Brain pericyte (primary cell): ENCODE data around the gene TLE4.

Experiments
- DNase-seq: peaks from one replicate; pipeline ENCODE4 v3.0.0-alpha.2; 2012; ENCODE audit warnings: low read depth, low spot score

The TLE4 gene

GRCh38 chr9:79572032-79572607 is 355 bp downstream of the TLE4 start:
- no peak for DNase-seq

- no peak for DNase-seq
Observed at GRCh38 chr9:79572608-79573411, 1.0 kb downstream of the TLE4 start.

- no peak for DNase-seq
Observed at GRCh38 chr9:79573412-79573923, 1.7 kb downstream of the TLE4 start.

- DNase-seq: no peak
Observed at GRCh38 chr9:79574136-79574535, 2.4 kb downstream of the TLE4 start.

- DNase-seq: no peak
Observed at GRCh38 chr9:79574781-79575180, 3.0 kb downstream of the TLE4 start.

GRCh38 chr9:79575547-79575946 is 3.8 kb downstream of the TLE4 start:
- DNase-seq: no peak

- DNase-seq: no peak
Observed at GRCh38 chr9:79577969-79578723, 6.4 kb downstream of the TLE4 start.

GRCh38 chr9:79578891-79579290 is 7.1 kb downstream of the TLE4 start:
- DNase-seq: no peak

- no peak for DNase-seq
Observed at GRCh38 chr9:79579624-79580023, 7.9 kb downstream of the TLE4 start.

GRCh38 chr9:79580055-79580454 is 8.3 kb downstream of the TLE4 start:
- no peak for DNase-seq

GRCh38 chr9:79581388-79581787 is 9.6 kb downstream of the TLE4 start:
- DNase-seq: no peak

- no peak for DNase-seq
Observed at GRCh38 chr9:79581794-79582193, 10.0 kb downstream of the TLE4 start.

GRCh38 chr9:79583952-79584654 is 12.3 kb downstream of the TLE4 start:
- DNase-seq: no peak

GRCh38 chr9:79584655-79584982 is 12.9 kb downstream of the TLE4 start:
- DNase-seq: no peak

- no peak for DNase-seq
Observed at GRCh38 chr9:79588488-79589223, 16.9 kb downstream of the TLE4 start.

GRCh38 chr9:79591458-79591857 is 19.7 kb downstream of the TLE4 start:
- DNase-seq: no peak

GRCh38 chr9:79592726-79593493 is 21.1 kb downstream of the TLE4 start:
- DNase-seq: no peak

- DNase-seq: no peak
Observed at GRCh38 chr9:79598562-79599345, 27.0 kb downstream of the TLE4 start.

- DNase-seq: no peak
Observed at GRCh38 chr9:79600466-79600865, 28.7 kb downstream of the TLE4 start.
